CD4-positive, alpha-beta T cell treated with Interleukin-6 at 100 ng/mL for 8 hours (primary cell): ENCODE results near the gene TNFAIP8.
"Not testable (repeated sequence)": the region's sequence is repeated elsewhere in the genome, so short reads cannot be mapped to it uniquely, and the experiment has no call there.

Source experiments
- DNase-seq: peaks from one replicate; pipeline ENCODE4 v3.0.0-alpha.2; 2020; ENCODE audit warnings: mixed read lengths, low spot score

TNFAIP8 gene

GRCh38 chr5:119420169-119420568, 64.3 kb downstream of the TNFAIP8 start:
- DNase-seq = no peak

GRCh38 chr5:119426057-119426456, 70.2 kb downstream of the TNFAIP8 start:
- DNase-seq = no peak

GRCh38 chr5:119427060-119427459, 71.2 kb downstream of the TNFAIP8 start:
- DNase-seq = no peak

DNA sequence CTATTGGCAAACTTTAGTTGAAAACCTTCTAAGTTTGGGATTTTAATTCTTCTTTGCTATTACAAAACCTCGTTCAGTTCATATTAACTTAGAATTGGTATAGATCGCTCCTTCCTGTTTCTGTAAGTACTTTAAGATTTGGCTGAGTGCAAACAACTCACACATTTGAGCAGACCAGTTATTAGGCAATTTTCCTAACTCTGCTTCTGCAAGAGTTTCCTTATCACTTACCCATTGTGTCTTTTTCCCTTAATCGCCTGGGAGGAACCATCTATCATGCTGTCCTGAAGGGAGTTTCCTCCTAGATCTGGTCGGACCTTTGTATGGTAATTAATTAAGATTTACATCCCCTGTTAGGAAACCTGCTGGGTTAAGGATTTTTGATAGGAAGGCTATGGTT, 71.8 kb downstream of the TNFAIP8 start:
- not testable (repeated sequence) for DNase-seq

DNA sequence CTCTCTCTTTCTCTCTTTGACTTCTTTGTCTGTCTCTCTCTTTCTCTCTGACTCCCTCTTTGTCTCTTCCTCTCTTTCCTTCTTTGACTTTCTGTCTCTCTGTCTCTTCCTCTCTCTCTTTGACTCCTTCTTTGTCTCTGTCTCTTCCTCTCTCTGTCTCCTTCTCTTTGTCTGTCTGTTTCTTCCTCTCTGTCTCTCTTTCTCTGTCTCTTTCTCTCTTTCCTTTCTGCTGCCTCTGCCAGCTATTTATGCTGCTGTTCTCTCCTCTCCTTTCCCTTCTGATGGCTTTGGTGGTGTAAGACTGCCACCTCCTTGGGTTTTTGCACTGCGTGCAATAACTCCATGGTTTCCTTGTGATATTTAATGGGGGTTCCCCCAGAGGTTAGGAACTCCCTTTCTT, 72.3 kb downstream of the TNFAIP8 start:
- not testable (repeated sequence) for DNase-seq

GRCh38 chr5:119428574-119428973, 72.8 kb downstream of the TNFAIP8 start:
- not testable (repeated sequence) for DNase-seq

DNA sequence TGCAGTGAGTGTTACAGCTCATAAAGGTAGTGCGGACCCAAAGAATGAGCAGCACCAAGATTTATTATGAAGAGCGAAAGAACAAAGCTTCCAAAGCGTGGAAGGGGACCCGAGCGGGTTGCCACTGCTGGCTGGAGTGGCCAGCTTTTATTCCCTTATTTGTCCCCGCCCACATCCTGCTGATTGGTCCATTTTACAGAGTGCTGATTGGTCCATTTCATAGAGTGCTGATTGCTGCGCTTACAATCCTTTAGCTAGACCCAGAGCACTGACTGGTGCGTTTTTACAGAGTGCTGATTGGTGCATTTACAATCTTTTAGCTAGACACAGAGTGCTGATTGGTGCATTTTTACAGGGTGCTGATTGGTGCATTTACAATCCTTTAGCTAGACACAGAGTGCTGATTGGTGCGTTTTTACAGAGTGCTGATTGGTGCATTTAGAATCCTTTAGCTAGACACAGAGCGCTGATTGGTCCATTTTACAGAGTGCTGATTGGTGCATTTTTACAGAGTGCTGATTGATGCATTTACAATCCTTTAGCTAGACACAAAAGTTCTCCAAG, 76.9 kb downstream of the TNFAIP8 start:
- not testable (repeated sequence) for DNase-seq

DNA sequence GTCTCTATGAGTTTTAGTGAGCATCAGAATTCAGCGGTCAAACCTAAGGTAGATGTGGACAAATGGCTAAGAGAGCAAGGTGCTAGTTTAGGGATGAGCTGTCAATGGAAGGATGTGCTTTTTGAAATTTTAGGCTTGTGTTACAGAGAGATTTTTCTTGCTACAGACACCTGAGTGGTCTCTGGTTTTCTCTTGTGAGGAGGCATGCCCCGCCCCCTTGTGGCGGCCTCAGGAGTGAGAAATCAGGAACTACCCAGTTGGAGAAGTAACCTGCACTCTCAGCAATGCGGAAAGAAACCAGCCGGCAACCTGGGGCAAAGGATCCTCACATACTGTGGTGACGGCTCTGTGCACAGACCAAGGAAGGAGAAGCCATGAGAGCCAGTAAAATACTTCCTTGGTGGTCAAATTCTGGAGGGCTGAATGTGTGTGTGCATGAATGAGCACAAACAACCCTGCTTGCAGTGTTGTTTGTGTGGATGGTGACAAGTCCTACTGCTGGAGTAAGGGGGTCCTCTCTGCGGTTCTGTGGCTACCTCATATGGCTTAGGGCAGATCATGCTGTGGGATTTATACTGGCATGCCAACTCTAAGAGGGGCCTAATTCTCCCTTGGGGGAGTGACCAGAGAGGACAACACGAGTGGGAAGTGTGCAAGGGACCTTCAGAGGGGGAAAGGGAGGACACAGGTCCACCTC, 79.8 kb downstream of the TNFAIP8 start:
- peak; percentile 68 for DNase-seq

- DNase-seq = not testable (repeated sequence)
These were observed 82.2 kb downstream of the TNFAIP8 start for GRCh38 chr5:119437785-119438586.

GRCh38 chr5:119438587-119438917, 82.7 kb downstream of the TNFAIP8 start:
- DNase-seq = not testable (repeated sequence)

DNA sequence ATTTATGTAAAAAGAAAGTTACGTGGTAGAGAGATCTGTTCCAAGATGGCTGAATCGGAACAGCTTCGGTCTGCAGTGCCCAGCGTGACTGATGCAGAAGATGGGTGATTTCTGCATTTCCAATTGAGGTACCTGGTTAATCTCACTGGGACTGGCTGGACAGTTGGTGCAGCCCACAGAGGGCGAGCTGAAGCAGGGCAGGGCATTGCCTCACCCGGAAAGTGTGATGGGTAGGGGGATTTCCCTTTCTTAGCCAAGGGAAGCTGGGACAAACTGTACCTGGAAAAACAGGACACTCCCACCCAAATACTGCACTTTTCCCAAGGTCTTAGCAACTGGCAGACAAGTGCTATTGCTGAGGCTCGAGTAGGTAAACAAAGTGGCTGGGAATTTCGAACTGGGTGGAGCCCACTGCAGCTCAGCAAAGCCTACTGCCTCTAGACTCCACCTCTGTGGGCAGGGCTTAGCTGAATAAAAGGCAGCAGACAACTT, 83.4 kb downstream of the TNFAIP8 start:
- DNase-seq = no peak

GRCh38 chr5:119439632-119440031, 83.8 kb downstream of the TNFAIP8 start:
- not testable (repeated sequence) for DNase-seq

DNA sequence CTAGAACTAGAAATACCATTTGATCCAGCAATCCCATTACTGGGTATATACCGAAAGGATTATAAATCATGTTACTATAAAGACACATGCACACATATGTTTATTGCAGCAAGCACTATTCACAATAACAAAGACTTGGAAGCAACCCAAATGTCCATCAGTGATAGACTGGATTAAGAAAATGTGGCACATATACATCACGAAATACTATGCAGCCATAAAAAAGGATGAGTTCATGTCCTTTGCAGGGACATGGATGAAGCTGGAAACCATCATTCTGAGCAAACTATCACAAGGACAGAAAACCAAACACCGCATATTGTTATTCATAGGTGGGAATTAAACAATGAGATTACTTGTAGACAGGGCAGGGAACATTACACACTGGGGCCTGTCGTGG, 88.8 kb downstream of the TNFAIP8 start:
- DNase-seq = not testable (repeated sequence)

DNA sequence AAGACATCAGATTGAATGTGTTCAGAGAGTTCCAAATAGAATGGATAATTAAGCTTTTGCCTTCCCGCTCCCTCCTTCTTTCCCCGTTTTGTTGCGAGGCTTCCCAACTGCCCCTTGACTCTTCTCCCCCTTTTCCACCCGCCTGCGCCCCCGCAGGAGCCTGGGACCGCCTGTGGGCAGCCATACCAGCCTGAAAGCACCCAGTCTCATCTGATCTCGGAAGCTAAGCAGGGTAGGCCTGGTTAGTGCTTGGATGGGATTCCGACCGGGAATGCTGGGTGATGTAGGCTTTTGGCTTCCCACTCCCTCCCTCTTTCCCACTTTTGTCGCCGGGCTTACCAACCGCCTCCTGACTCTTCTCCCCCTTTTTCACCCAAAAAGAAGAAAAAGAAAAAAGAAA, 89.7 kb downstream of the TNFAIP8 start:
- no peak for DNase-seq
